ENCODE data around the gene BCL11B.

The BCL11B gene

GRCh38 chr14:99185436-99186068 lies 86.4 kb downstream of the BCL11B start:
- Histone ChIP-seq H3K27me3 (ENCODE audit: insufficient read depth, low read depth) (no peaks in the 10 kb centered on the region), H3K79me2 (ENCODE audit: insufficient read depth, low read depth) (no peaks in the 10 kb centered on the region), H3K4me1 (ENCODE audit: low read depth, poor library complexity, severe bottlenecking) (no peaks in the 10 kb centered on the region), H3K4me2 (no peak overlapping the region), H3K36me3 (ENCODE audit: insufficient read depth) (no peaks in the 10 kb centered on the region), H3K4me3 (IDR thresholded peaks at IDR 0.05; ENCODE audit: insufficient read depth, low read depth, low read length) (no peak overlapping the region), H4K20me1 (ENCODE audit: insufficient read depth) (no peaks in the 10 kb centered on the region), H3K9ac (no peak overlapping the region), H3K27ac (no peak overlapping the region), H2AFZ (ENCODE audit: low read depth) (no peak overlapping the region)
- no peak for TF ChIP-seq CTCF (conservative IDR thresholded peaks at IDR 0.05; ENCODE audit: low read depth, low read length)

- no peak overlapping the region for H3K4me3 ChIP-seq (IDR thresholded peaks at IDR 0.05; ENCODE audit: insufficient read depth, low read depth, low read length)
- no peaks in the 10 kb centered on the region for H4K20me1 ChIP-seq (ENCODE audit: insufficient read depth)
- H3K79me2 ChIP-seq (ENCODE audit: insufficient read depth, low read depth): no peaks in the 10 kb centered on the region
- H3K27ac ChIP-seq: no peak overlapping the region
- H3K4me1 ChIP-seq (ENCODE audit: low read depth, poor library complexity, severe bottlenecking): no peaks in the 10 kb centered on the region
- TF ChIP-seq CTCF (conservative IDR thresholded peaks at IDR 0.05; ENCODE audit: low read depth, low read length): no peak
- no peaks in the 10 kb centered on the region for H3K36me3 ChIP-seq (ENCODE audit: insufficient read depth)
- H3K9ac ChIP-seq: no peak overlapping the region
- H3K27me3 ChIP-seq (ENCODE audit: insufficient read depth, low read depth): no peaks in the 10 kb centered on the region
- H3K4me2 ChIP-seq: no peak overlapping the region
- no peak overlapping the region for H2AFZ ChIP-seq (ENCODE audit: low read depth)
Measured at GRCh38 chr14:99183716-99184115, 88.3 kb downstream of the BCL11B start.

GRCh38 chr14:99183311-99183710 lies 88.7 kb downstream of the BCL11B start:
- H3K36me3 ChIP-seq (ENCODE audit: insufficient read depth): no peaks in the 10 kb centered on the region
- H3K4me2 ChIP-seq: no peak overlapping the region
- H3K79me2 ChIP-seq (ENCODE audit: insufficient read depth, low read depth): no peaks in the 10 kb centered on the region
- no peak overlapping the region for H3K4me3 ChIP-seq (IDR thresholded peaks at IDR 0.05; ENCODE audit: insufficient read depth, low read depth, low read length)
- no peak overlapping the region for H3K9ac ChIP-seq
- no peak overlapping the region for H3K27ac ChIP-seq
- H4K20me1 ChIP-seq (ENCODE audit: insufficient read depth): no peaks in the 10 kb centered on the region
- H2AFZ ChIP-seq (ENCODE audit: low read depth): no peak overlapping the region
- H3K4me1 ChIP-seq (ENCODE audit: low read depth, poor library complexity, severe bottlenecking): no peaks in the 10 kb centered on the region
- no peak for TF ChIP-seq CTCF (conservative IDR thresholded peaks at IDR 0.05; ENCODE audit: low read depth, low read length)
- H3K27me3 ChIP-seq (ENCODE audit: insufficient read depth, low read depth): no peaks in the 10 kb centered on the region

GRCh38 chr14:99182548-99183250 lies 89.3 kb downstream of the BCL11B start:
- no peaks in the 10 kb centered on the region for H3K4me1 ChIP-seq (ENCODE audit: low read depth, poor library complexity, severe bottlenecking)
- H3K4me3 ChIP-seq (IDR thresholded peaks at IDR 0.05; ENCODE audit: insufficient read depth, low read depth, low read length): no peak overlapping the region
- H2AFZ ChIP-seq (ENCODE audit: low read depth): no peak overlapping the region
- H4K20me1 ChIP-seq (ENCODE audit: insufficient read depth): no peaks in the 10 kb centered on the region
- H3K36me3 ChIP-seq (ENCODE audit: insufficient read depth): no peaks in the 10 kb centered on the region
- no peak for TF ChIP-seq CTCF (conservative IDR thresholded peaks at IDR 0.05; ENCODE audit: low read depth, low read length)
- no peak overlapping the region for H3K27ac ChIP-seq
- no peak overlapping the region for H3K4me2 ChIP-seq
- no peaks in the 10 kb centered on the region for H3K27me3 ChIP-seq (ENCODE audit: insufficient read depth, low read depth)
- H3K79me2 ChIP-seq (ENCODE audit: insufficient read depth, low read depth): no peaks in the 10 kb centered on the region
- H3K9ac ChIP-seq: no peak overlapping the region

Measured in KMS-11 (cell line).